Nasal cavity respiratory epithelium epithelial cell of viscerocranial mucosa (primary cell): ENCODE measurements around the gene SPRR4. TPM values are rescaled to one million over a fixed set of nuclear protein-coding genes. Genes with fewer than 3 reads are reported as not detected.

Experiments used
- total RNA-seq: library from RNA; depleted of rRNA; stranded (reverse); fragments of >200 nt; gene quantifications from 2 replicates; pipeline ENCODE4 v1.2.3, GENCODE V29; 2014

Gene SPRR4
- not detected in 2 replicates for total RNA-seq

GRCh38 chr1:152970495-152970894 is at the start of gene SPRR4:
TSS of gene SPRR4 (plus strand) at chr1:152970648. CDS start at chr1:152971891, 1,243 bp downstream.

GRCh38 chr1:152946651-152947256 is 23.7 kb upstream of the SPRR4 start, which contains the start of gene SPRR5:
TSS of gene SPRR5 (plus strand) at chr1:152947206. CDS start at chr1:152948555, 1,349 bp downstream.

GRCh38 chr1:152983743-152984142 is 13.3 kb downstream of the SPRR4 start, which contains the start of gene SPRR1A:
TSS of gene SPRR1A (plus strand) at chr1:152984081. CDS start at chr1:152985231, 1,150 bp downstream.

GRCh38 chr1:153001382-153001781 is 30.9 kb downstream of the SPRR4 start, which contains the start of gene SPRR3:
TSS of gene SPRR3 (plus strand) at chr1:153001749. CDS start at chr1:153003021, 1,272 bp downstream.

Other genes starting within 250 kb of the SPRR4 start
- 0.34 TPM in 1 of 2 replicates, not detected in the other for gene KPRP, start 212.6 kb upstream of the SPRR4 start, total RNA-seq
- not detected in 2 replicates for gene LCE1F, start 195.5 kb upstream of the SPRR4 start, total RNA-seq
- not detected in 2 replicates for gene LCE1E, start 184.4 kb upstream of the SPRR4 start, total RNA-seq
- not detected in 2 replicates for gene LCE1D, start 173.9 kb upstream of the SPRR4 start, total RNA-seq
- 0.34 TPM in 1 of 2 replicates, not detected in the other for gene LCE1C, start 164.0 kb upstream of the SPRR4 start, total RNA-seq
- gene LCE1B, start 158.7 kb upstream of the SPRR4 start, total RNA-seq = not detected in 2 replicates
- gene LCE1A, start 143.2 kb upstream of the SPRR4 start, total RNA-seq = 0.34 TPM in 1 of 2 replicates, not detected in the other
- not detected in 2 replicates for gene LCE6A, start 127.8 kb upstream of the SPRR4 start, total RNA-seq
- gene LCE7A, start 110.7 kb upstream of the SPRR4 start, total RNA-seq = not detected in 2 replicates
- gene SMCP, start 92.3 kb upstream of the SPRR4 start, total RNA-seq = not detected in 2 replicates
- gene IVL, start 62.1 kb upstream of the SPRR4 start, total RNA-seq = 18.8 and 30.8 TPM in 2 replicates
- gene SPRR5, start 23.4 kb upstream of the SPRR4 start, total RNA-seq = not detected in 2 replicates
- gene SPRR1A, start 13.4 kb downstream of the SPRR4 start, total RNA-seq = 3.1 and 9.5 TPM in 2 replicates
- 67.3 and 122 TPM in 2 replicates for gene SPRR3, start 31.1 kb downstream of the SPRR4 start, total RNA-seq
- gene SPRR1B, start 60.6 kb downstream of the SPRR4 start, total RNA-seq = 53.0 and 86.5 TPM in 2 replicates
- 5.7 and 47.8 TPM in 2 replicates for gene SPRR2D, start 70.5 kb downstream of the SPRR4 start, total RNA-seq
- gene SPRR2A, start 86.9 kb downstream of the SPRR4 start, total RNA-seq = 4.8 and 25.3 TPM in 2 replicates
- 1.0 TPM in 1 of 2 replicates, not detected in the other for gene SPRR2B, start 101.0 kb downstream of the SPRR4 start, total RNA-seq
- gene SPRR2E, start 123.9 kb downstream of the SPRR4 start, total RNA-seq = 1.1 and 21.5 TPM in 2 replicates
- gene SPRR2F, start 142.9 kb downstream of the SPRR4 start, total RNA-seq = not detected in 2 replicates
- gene SPRR2G, start 180.2 kb downstream of the SPRR4 start, total RNA-seq = 2.1 TPM in 1 of 2 replicates, not detected in the other
- not detected in 2 replicates for gene LELP1, start 232.8 kb downstream of the SPRR4 start, total RNA-seq
- gene PRR9, start 246.9 kb downstream of the SPRR4 start, total RNA-seq = 2.1 TPM in 1 of 2 replicates, not detected in the other